Measurements from ENCODE around the gene PTER. TPM values are rescaled to one million over a fixed set of nuclear protein-coding genes. Genes with fewer than 3 reads are reported as not detected.

The PTER gene
- total RNA-seq, 1 donor from 2014 or later, result 14.2 TPM

DNA sequence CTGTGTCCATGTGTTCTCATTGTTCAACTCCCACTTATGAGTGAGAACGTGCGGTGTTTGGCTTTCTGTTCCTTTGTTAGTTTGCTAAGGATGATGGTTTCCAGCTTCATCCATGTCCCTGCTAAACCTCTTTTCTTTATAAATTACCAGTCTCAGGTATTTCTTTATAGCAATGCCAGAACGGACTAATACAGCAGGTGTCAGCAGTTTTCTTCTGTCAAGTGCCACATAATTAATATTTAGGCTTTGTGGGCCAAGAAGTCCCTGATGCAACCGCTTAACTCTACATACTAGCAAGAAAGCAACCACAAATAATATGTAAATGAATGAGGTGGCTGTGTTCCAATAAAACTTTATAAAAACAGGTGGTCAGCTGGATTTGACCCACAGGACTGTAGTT is 111.2 kb downstream of the PTER start:
- Histone ChIP-seq H3K4me1 (no peaks in the 10 kb centered on the region), H3K79me2 (ENCODE audit: low read depth) (no peaks in the 10 kb centered on the region), H3K9me3 (ENCODE audit: low read depth) (no peaks in the 10 kb centered on the region), H3F3A (ENCODE audit: low read depth) (no peaks in the 10 kb centered on the region), H3K27ac (no peak overlapping the region), H3K36me3 (no peaks in the 10 kb centered on the region), H2AFZ (replicated peaks) (no peak overlapping the region), H4K20me1 (ENCODE audit: low read depth) (no peaks in the 10 kb centered on the region), H3K4me3 (no peak overlapping the region), H3K9ac (no peak overlapping the region), H3K4me2 (no peak overlapping the region), H3K27me3 (no peaks in the 10 kb centered on the region)
- TF ChIP-seq EZH2 (IDR thresholded peaks at IDR 0.05), result no peak
- TF ChIP-seq EZH2phosphoT487 (IDR thresholded peaks at IDR 0.05), result no peak
- TF ChIP-seq CTCF (IDR thresholded peaks at IDR 0.05), result no peak
- no peaks in the 10 kb centered on the region for H3K27me3 Mint-ChIP-seq (ENCODE audit: insufficient read depth, low read depth)
- H3K4me3 Mint-ChIP-seq, result no peak overlapping the region
- no peaks in the 10 kb centered on the region for H3K36me3 Mint-ChIP-seq
- no peaks in the 10 kb centered on the region for H3K9me3 Mint-ChIP-seq
- DNase-seq (ENCODE audit: low spot score), result no peak
- H3K27ac Mint-ChIP-seq, result no peak overlapping the region
- no peaks in the 10 kb centered on the region for H3K4me1 Mint-ChIP-seq

DNA sequence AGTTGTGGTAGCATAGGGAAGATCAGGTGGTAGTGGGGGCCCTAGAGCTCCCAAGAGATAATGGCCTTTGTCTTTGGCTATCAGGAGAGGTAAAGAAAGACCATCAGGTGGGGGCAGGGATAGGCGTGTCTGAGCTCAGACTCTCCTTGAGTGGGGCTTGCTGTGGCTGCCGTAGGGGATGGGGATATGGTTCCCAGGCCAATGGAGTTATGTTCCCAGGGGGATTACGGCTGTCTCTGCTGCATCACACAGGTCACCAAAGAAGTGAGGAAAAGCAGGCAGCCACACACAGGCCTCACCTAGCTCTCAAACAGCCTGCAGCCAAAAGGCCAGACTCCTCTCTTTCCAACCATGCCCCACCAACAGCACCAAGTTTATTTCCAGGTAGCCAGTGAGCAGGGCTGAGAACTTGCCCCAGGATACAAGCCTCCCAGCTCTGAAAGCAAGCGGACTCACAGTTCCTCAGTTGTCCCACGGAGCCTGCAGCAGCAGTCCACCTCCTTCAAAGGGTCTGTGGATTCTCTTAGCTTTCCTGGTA is 122.5 kb downstream of the PTER start:
- Mint-ChIP-seq H3K4me3 (no peak overlapping the region), H3K4me1 (no peaks in the 10 kb centered on the region), H3K27me3 (ENCODE audit: insufficient read depth, low read depth) (no peaks in the 10 kb centered on the region), H3K9me3 (no peaks in the 10 kb centered on the region), H3K36me3 (no peaks in the 10 kb centered on the region), H3K27ac (no peak overlapping the region)
- TF ChIP-seq CTCF (IDR thresholded peaks at IDR 0.05) (no peak), EZH2 (IDR thresholded peaks at IDR 0.05) (no peak), EZH2phosphoT487 (IDR thresholded peaks at IDR 0.05) (no peak)
- H3K4me1 ChIP-seq, result no peaks in the 10 kb centered on the region
- H3K9me3 ChIP-seq (ENCODE audit: low read depth), result no peaks in the 10 kb centered on the region
- no peak overlapping the region for H3K27ac ChIP-seq
- no peaks in the 10 kb centered on the region for H4K20me1 ChIP-seq (ENCODE audit: low read depth)
- H3K9ac ChIP-seq, result no peak overlapping the region
- H3K4me2 ChIP-seq, result no peak overlapping the region
- no peaks in the 10 kb centered on the region for H3K79me2 ChIP-seq (ENCODE audit: low read depth)
- H3K4me3 ChIP-seq, result no peak overlapping the region
- no peak overlapping the region for H2AFZ ChIP-seq (replicated peaks)
- no peaks in the 10 kb centered on the region for H3K36me3 ChIP-seq
- no peaks in the 10 kb centered on the region for H3K27me3 ChIP-seq
- no peaks in the 10 kb centered on the region for H3F3A ChIP-seq (ENCODE audit: low read depth)
- no peak for DNase-seq (ENCODE audit: low spot score)

GRCh38 chr10:16562891-16563290 is 126.1 kb downstream of the PTER start:
- Mint-ChIP-seq H3K4me3 (no peak overlapping the region), H3K9me3 (no peaks in the 10 kb centered on the region), H3K36me3 (no peaks in the 10 kb centered on the region), H3K4me1 (no peaks in the 10 kb centered on the region), H3K27ac (no peak overlapping the region), H3K27me3 (ENCODE audit: insufficient read depth, low read depth) (no peaks in the 10 kb centered on the region)
- DNase-seq (ENCODE audit: low spot score), result no peak
- no peaks in the 10 kb centered on the region for H3K79me2 ChIP-seq (ENCODE audit: low read depth)
- no peaks in the 10 kb centered on the region for H3K36me3 ChIP-seq
- no peaks in the 10 kb centered on the region for H4K20me1 ChIP-seq (ENCODE audit: low read depth)
- no peak overlapping the region for H3K27ac ChIP-seq
- H3K27me3 ChIP-seq, result no peaks in the 10 kb centered on the region
- no peaks in the 10 kb centered on the region for H3F3A ChIP-seq (ENCODE audit: low read depth)
- no peaks in the 10 kb centered on the region for H3K4me1 ChIP-seq
- H3K4me3 ChIP-seq, result no peak overlapping the region
- no peaks in the 10 kb centered on the region for H3K9me3 ChIP-seq (ENCODE audit: low read depth)
- H3K9ac ChIP-seq, result no peak overlapping the region
- no peak overlapping the region for H2AFZ ChIP-seq (replicated peaks)
- no peak overlapping the region for H3K4me2 ChIP-seq
- TF ChIP-seq EZH2phosphoT487 (IDR thresholded peaks at IDR 0.05) (no peak), CTCF (IDR thresholded peaks at IDR 0.05) (no peak), EZH2 (IDR thresholded peaks at IDR 0.05) (no peak)

Small RNAs within 50 kb of the gene (small RNA-seq; reads per million reads assigned to genes)
- 0.16 reads per million for gene RNU2-18P

Other genes with a start within 250 kb of the PTER start
- 0.25 and 0.28 TPM in 2 replicates for gene C1QL3, start 84.9 kb downstream of the PTER start, total RNA-seq (ENCODE audit: low replicate concordance)

Data from neural progenitor cell (in vitro differentiated cells).